Putamen (tissue), 1 donor: ENCODE measurements around the gene SMG5.
"Not testable (repeated sequence)": the region's sequence is repeated elsewhere in the genome, so short reads cannot be mapped to it uniquely, and the experiment has no call there.

ENCODE experiments used
- DNase-seq: peaks from one replicate; pipeline ENCODE4 v3.0.0-alpha.2; 2016; ENCODE audit warnings: low spot score

SMG5 gene

GRCh38 chr1:156282479-156283222 lies at the start of gene SMG5:
Gene SMG5, minus strand, starts transcription at chr1:156282825. Its CDS starts 145 bp downstream, at chr1:156282680.
- peak; percentile 97 for DNase-seq

GRCh38 chr1:156323179-156323578 lies 40.6 kb upstream of the SMG5 start:
- DNase-seq, result not testable (repeated sequence)

GRCh38 chr1:156320560-156320959 lies 37.9 kb upstream of the SMG5 start:
- DNase-seq, result no peak

- DNase-seq, result no peak
Observed at GRCh38 chr1:156319664-156320063, 37.0 kb upstream of the SMG5 start.

- no peak for DNase-seq
Observed at GRCh38 chr1:156316909-156317308, 34.3 kb upstream of the SMG5 start.

- no peak for DNase-seq
Observed at GRCh38 chr1:156310962-156311361, 28.3 kb upstream of the SMG5 start.

GRCh38 chr1:156308078-156308477 lies 25.5 kb upstream of the SMG5 start:
- no peak for DNase-seq

GRCh38 chr1:156305215-156305614 lies 22.6 kb upstream of the SMG5 start:
- DNase-seq, result no peak

- no peak for DNase-seq
Observed at GRCh38 chr1:156303241-156303640, 20.6 kb upstream of the SMG5 start.

- no peak for DNase-seq
Observed at GRCh38 chr1:156298852-156299357, 16.3 kb upstream of the SMG5 start, which contains the start of gene VHLL. Gene VHLL, minus strand, starts transcription at chr1:156299307. Its CDS starts 118 bp downstream, at chr1:156299189.

- DNase-seq, result peak; percentile 77
Observed at GRCh38 chr1:156295391-156295947, 12.8 kb upstream of the SMG5 start, which contains the start of gene GLMP. Gene GLMP, minus strand, starts transcription at chr1:156295679. Its CDS starts 34 bp downstream, at chr1:156295645.

GRCh38 chr1:156293895-156294294 lies 11.3 kb upstream of the SMG5 start:
- DNase-seq, result no peak

- no peak for DNase-seq
Observed at GRCh38 chr1:156293098-156293434, 10.4 kb upstream of the SMG5 start.

GRCh38 chr1:156291226-156292061 lies 8.8 kb upstream of the SMG5 start:
- peak; percentile 82 for DNase-seq

GRCh38 chr1:156289857-156290256 lies 7.2 kb upstream of the SMG5 start:
- DNase-seq, result no peak

- no peak for DNase-seq
Observed at GRCh38 chr1:156286061-156286460, 3.4 kb upstream of the SMG5 start.

GRCh38 chr1:156285437-156285836 lies 2.8 kb upstream of the SMG5 start:
- DNase-seq, result no peak

GRCh38 chr1:156284757-156285156 lies 2.1 kb upstream of the SMG5 start:
- DNase-seq, result no peak

- no peak for DNase-seq
Observed at GRCh38 chr1:156284112-156284511, 1.5 kb upstream of the SMG5 start, which contains the start of gene TMEM79. Gene TMEM79, plus strand, starts transcription at chr1:156284325. Its CDS starts 902 bp downstream, at chr1:156285227.

- DNase-seq, result no peak
Observed at GRCh38 chr1:156283521-156283920, 896 bp upstream of the SMG5 start.

- DNase-seq, result peak; percentile 40
Observed at GRCh38 chr1:156281693-156282478, 739 bp downstream of the SMG5 start.

GRCh38 chr1:156281281-156281680 lies 1.3 kb downstream of the SMG5 start:
- DNase-seq, result no peak
